Measurements from ENCODE around the gene ANXA9.

GRCh38 chr1:150981805-150982712 lies at the start of gene ANXA9:
- TF ChIP-seq CTCF (IDR thresholded peaks at IDR 0.05; ENCODE audit: insufficient read depth, low read length): no peak
- no peak for TF ChIP-seq SPI1 (IDR thresholded peaks at IDR 0.05; ENCODE audit: borderline replicate concordance, low read depth)
- no peak for TF ChIP-seq GABPA (IDR thresholded peaks at IDR 0.05; ENCODE audit: low read depth)
- no peak for TF ChIP-seq POLR2AphosphoS5 (IDR thresholded peaks at IDR 0.05; ENCODE audit: low read depth)
- no peak for TF ChIP-seq REST (IDR thresholded peaks at IDR 0.05; ENCODE audit: insufficient replicate concordance, low read depth)
